ENCODE measurements around the gene ZNF652.
"Not testable (repeated sequence)": the region's sequence is repeated elsewhere in the genome, so short reads cannot be mapped to it uniquely, and the experiment has no call there.

- not testable (repeated sequence) for TF ChIP-seq POLR2A, POLR2AphosphoS5 (IDR thresholded peaks at IDR 0.05; ENCODE audit: low read depth, low read length)
Measured at GRCh38 chr17:49279263-49280015, 82.6 kb downstream of the ZNF652 start.
